LNCaP clone FGC (cell line): ENCODE data around the gene SYDE2.
"Not testable (repeated sequence)": the region's sequence is repeated elsewhere in the genome, so short reads cannot be mapped to it uniquely, and the experiment has no call there.

ENCODE experiments used
- DNase-seq: peaks from one replicate; pipeline ENCODE4 v3.0.0-alpha.2; 2011; ENCODE audit warnings: low read depth
- H3K4me3 ChIP-seq: 2 replicates; pipeline ENCODE4 v1.5.1; 2011; ENCODE audit warnings: mild to moderate bottlenecking, low read depth, low read length, control low read depth
- TF ChIP-seq, protein P1 (sequence below): IDR thresholded peaks from 2 replicates; pipeline ENCODE4 v1.5.1; 2012; ENCODE audit warnings: mild to moderate bottlenecking; ENCODE audit not compliant: control insufficient read depth, insufficient read depth; ENCODE audit errors: extremely low read depth

Gene SYDE2

DNA sequence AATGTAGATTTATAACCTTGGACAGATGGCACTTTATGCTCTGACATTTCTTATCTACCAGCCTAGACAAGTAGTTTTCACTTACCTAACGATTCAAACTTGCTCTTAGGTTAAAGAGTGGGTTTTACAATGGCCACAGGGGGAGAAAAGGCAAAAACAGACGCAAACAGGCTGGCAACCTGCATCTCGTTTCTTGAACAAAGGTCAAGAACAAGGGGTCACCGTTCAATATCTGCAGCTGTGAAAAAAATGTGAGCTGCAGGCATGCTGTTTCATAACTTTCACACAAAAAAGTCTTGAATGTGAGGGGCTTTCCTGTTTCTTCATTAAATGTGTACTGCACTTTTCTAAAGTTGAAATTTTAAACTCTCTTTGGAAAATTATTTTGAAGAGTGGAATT lies 49.4 kb downstream of the SYDE2 start:
- TF ChIP-seq, protein P1, sequence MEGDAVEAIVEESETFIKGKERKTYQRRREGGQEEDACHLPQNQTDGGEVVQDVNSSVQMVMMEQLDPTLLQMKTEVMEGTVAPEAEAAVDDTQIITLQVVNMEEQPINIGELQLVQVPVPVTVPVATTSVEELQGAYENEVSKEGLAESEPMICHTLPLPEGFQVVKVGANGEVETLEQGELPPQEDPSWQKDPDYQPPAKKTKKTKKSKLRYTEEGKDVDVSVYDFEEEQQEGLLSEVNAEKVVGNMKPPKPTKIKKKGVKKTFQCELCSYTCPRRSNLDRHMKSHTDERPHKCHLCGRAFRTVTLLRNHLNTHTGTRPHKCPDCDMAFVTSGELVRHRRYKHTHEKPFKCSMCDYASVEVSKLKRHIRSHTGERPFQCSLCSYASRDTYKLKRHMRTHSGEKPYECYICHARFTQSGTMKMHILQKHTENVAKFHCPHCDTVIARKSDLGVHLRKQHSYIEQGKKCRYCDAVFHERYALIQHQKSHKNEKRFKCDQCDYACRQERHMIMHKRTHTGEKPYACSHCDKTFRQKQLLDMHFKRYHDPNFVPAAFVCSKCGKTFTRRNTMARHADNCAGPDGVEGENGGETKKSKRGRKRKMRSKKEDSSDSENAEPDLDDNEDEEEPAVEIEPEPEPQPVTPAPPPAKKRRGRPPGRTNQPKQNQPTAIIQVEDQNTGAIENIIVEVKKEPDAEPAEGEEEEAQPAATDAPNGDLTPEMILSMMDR, result no peak
- no peak overlapping the region for H3K4me3 ChIP-seq
- no peak for DNase-seq

DNA sequence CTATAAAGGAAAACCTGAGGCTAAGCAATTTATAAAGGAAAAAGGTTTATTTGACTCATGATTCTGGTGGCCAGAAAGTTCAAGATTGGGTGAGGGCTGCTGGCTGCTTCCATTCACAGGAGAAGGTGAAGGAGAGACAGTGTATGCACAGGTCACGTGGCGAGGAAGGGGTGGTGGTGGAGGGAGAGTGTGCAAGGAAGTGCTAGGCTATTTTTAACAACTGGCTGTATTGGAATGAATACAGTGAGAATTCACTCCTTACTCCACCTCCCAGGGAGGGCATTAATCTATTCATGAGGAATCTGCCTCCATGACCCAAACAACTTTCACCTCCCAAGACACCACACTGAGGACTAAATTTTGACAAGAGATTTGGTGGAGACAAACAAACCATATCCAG lies 51.0 kb downstream of the SYDE2 start:
- DNase-seq, result no peak
- TF ChIP-seq, protein P1, result no peak
- no peak overlapping the region for H3K4me3 ChIP-seq

DNA sequence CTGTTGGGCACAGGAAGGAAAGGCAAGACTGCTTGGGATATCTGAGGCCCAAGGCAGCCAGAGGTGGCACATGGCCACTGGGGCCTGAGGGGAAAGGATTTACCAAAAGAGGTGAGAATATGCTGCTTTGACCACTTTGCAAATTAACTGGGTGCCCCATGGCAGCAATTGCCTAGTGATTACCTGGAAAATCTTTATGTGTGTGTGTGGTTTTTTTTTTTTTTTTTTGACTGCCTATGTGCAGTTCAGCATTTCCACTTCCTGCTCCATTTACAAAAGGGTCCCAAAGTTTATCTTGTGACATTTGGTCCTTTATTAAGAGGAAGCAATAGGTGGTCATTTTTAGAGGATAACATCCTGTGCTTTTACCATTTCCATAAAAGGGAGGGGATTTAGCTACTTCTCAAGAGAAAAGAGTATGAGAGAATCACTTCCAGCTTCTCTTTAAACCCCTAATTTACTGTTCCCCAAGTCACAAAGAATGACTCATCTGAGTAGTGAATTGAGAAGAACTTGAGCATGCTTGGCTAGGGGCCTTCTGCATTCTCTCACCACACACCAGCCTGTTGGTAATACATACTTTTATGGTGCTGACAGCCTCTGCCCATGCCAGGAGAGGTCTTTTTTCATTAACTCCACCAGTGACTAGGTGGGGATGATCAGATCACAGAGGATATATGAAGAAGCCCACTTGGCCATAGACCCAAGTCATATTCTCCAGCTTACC lies 52.1 kb downstream of the SYDE2 start:
- DNase-seq, result no peak
- no peak overlapping the region for H3K4me3 ChIP-seq
- TF ChIP-seq, protein P1, result no peak

DNA sequence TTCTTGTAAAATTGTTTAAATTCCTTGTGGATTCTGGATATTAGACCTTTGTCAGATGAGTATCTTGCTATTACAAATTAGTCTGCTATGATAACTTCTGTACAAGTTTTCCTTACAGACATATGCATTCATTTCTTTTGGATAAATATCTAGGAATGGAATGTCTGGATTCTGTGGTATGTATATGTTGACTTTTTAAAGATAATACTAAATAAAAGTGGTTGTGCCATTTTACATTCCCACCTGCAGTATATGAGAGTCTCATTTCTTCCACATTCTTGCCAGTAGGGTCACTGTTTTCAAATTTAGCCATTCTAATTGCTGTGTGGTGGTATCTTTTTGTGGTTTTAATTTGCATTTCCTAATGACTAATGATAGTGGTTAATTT lies 53.9 kb downstream of the SYDE2 start:
- no peak overlapping the region for H3K4me3 ChIP-seq
- TF ChIP-seq, protein P1, result no peak
- no peak for DNase-seq

DNA sequence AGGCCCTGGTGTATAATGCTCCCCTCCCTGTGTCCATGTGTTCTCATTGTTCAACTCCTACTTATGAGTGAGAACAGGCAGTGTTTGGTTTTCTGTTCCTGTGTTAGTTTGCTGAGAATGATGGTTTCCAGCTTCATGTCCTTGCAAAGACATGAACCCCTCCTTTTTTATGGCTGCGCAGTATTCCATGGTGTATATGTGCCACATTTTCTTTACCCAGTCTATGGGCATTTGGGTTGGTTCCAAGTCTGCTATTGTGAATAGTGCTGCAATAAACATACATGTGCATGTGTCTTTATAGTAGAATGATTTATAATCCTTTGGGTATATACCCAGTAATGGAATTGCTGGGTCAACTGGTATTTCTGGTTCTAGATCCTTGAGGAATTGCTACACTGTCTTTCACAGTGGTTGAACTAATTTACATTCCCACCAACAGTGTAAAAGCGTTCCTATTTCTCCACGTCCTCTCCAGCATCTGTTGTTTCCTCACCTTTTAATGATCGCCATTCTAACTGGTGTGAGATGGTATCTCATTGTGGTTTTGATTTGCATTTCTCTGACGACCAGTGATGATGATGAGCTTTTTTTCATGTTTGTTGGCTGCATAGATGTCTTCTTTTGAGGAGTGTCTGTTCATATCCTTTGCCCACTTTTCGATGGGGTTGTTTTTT lies 54.4 kb downstream of the SYDE2 start:
- H3K4me3 ChIP-seq, DNase-seq: not testable (repeated sequence)

DNA sequence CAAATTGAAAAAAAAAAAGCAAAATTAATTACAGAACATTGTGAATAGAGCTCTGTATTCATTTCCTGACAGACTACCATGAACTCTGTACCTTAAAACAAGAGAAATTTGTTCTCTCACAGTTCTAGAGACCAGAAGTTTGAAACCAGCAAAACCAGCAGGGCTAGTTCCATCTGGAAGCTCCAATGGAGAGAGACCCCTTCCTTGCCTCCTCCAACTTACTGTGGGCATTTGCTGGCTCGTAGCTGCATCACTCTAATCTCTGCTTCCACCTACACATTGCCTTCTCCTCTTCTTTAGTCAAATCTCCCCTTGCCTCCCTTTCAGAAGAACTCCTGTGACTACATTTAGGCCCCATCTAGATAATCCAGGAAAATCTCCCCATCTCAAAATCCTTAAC lies 56.5 kb downstream of the SYDE2 start:
- no peak for DNase-seq
- TF ChIP-seq, protein P1, result no peak
- H3K4me3 ChIP-seq, result no peak overlapping the region

DNA sequence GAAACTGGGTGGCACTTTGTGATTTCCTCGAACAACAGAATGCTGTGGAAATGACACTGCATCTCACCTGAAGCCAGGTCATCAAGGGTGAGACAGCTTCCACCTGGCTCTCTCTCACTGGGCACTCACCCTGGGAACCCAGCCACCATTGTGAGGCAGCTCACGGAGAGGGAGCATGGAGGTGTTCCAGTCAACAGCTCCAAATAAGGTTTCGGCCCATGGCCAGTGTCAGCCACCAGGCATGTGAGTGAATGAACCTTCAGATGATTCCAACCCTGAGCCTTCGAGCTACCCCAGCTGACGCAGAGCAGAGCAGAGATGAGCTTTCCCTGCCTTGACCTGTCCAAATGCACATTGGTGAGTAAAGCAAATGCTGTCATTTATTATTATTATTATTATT lies 58.1 kb downstream of the SYDE2 start:
- no peak overlapping the region for H3K4me3 ChIP-seq
- no peak for DNase-seq
- TF ChIP-seq, protein P1, result no peak

DNA sequence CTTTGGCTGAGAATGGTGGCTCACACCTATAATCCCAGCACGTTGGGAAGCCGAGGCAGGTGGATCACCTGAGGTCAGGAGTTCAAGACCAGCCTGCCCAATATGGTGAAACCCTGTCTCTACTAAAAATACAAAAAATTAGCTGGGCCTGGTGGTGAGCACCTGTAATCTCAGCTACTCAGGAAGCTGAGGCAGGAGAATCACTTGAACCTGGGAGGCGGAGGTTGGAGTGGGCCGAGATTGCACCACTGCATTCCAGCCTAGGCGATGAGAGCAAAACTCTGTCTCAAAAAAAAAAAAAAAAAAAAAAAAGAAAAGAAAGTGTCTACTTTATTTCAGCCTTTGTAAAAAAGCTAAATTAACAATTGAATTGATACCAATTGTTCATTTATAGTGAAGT lies 62.4 kb downstream of the SYDE2 start:
- H3K4me3 ChIP-seq, DNase-seq: not testable (repeated sequence)
